ENCODE measurements around the gene CLTCL1. TPM values are rescaled to one million over a fixed set of nuclear protein-coding genes. Genes with fewer than 3 reads are reported as not detected.

CLTCL1 gene
- total and polyA plus RNA-seq, 2 experiments from 2014 or later, result 6.6 to 15.1 TPM

- Mint-ChIP-seq H3K36me3 (ENCODE audit: low read depth) (no peaks in the 10 kb centered on the region), H3K9me3 (no peaks in the 10 kb centered on the region; the same call in 2 of the 3 replicates), H3K27me3 (ENCODE audit: insufficient read depth, low read depth, poor library complexity) (peaks cover 10% of the 10 kb centered on the region), H3K27ac (no peak overlapping the region), H3K4me1 (no peaks in the 10 kb centered on the region), H3K4me3 (no peak overlapping the region)
- Histone ChIP-seq H3K4me1 (ENCODE audit: insufficient read depth) (no peaks in the 10 kb centered on the region; the same call in 1 of the 2 replicates), H3K36me3 (ENCODE audit: insufficient read depth) (no peaks in the 10 kb centered on the region), H3F3A (replicated peaks; ENCODE audit: low read depth) (peaks cover 4% of the 10 kb centered on the region; the same call in 1 of the 2 replicates), H3K27me3 (ENCODE audit: insufficient read depth) (no peaks in the 10 kb centered on the region), H2AFZ (no peak overlapping the region), H3K9me2 (ENCODE audit: insufficient read depth) (no peaks in the 10 kb centered on the region), H3K79me2 (replicated peaks; ENCODE audit: insufficient read depth) (peaks cover 1% of the 10 kb centered on the region; the same call in 1 of the 2 replicates), H3K4me3 (no peak overlapping the region), H4K20me1 (replicated peaks; ENCODE audit: insufficient read depth) (no peaks in the 10 kb centered on the region), H3K27ac (ENCODE audit: low read depth) (no peak overlapping the region), H3K4me2 (no peak overlapping the region)
- no peak for TF ChIP-seq STAT1 (IDR thresholded peaks at IDR 0.05; ENCODE audit: unreplicated experiment)
- TF ChIP-seq CREB1 (CRISPR knock-in tag; IDR thresholded peaks at IDR 0.05; ENCODE audit: low read depth), result no peak
- no peak for TF ChIP-seq JUNB (IDR thresholded peaks at IDR 0.05; ENCODE audit: unreplicated experiment)
- no peak for TF ChIP-seq CTCF (conservative IDR thresholded peaks at IDR 0.05; ENCODE audit: low read depth in 2 of 2)
- no peak for TF ChIP-seq EZH2phosphoT487 (IDR thresholded peaks at IDR 0.05; ENCODE audit: unreplicated experiment)
- no peak for TF ChIP-seq ZNF462 (CRISPR knock-in tag; IDR thresholded peaks at IDR 0.05)
- no peak for TF ChIP-seq ETS1 (IDR thresholded peaks at IDR 0.05)
- TF ChIP-seq ZNF114 (CRISPR knock-in tag; IDR thresholded peaks at IDR 0.05), result no peak
- TF ChIP-seq ZNF331 (CRISPR knock-in tag; IDR thresholded peaks at IDR 0.05; ENCODE audit: low read depth), result no peak
- TF ChIP-seq REST (IDR thresholded peaks at IDR 0.05; ENCODE audit: unreplicated experiment), result no peak
- no peak for TF ChIP-seq POLR2AphosphoS5 (IDR thresholded peaks at IDR 0.05; ENCODE audit: low read depth)
- no peak for TF ChIP-seq NANOG (IDR thresholded peaks at IDR 0.05; ENCODE audit: borderline replicate concordance)
- TF ChIP-seq EZH2 (IDR thresholded peaks at IDR 0.05; ENCODE audit: low read depth, unreplicated experiment), result no peak
- DNase-seq (ENCODE audit: low spot score) (no peak), ATAC-seq (no peak)
Measured at GRCh38 chr22:19182472-19183157, 108.9 kb downstream of the CLTCL1 start.

All from GM23338 (cell line).